ENCODE results near the gene SLC38A10.

SLC38A10 gene

DNA sequence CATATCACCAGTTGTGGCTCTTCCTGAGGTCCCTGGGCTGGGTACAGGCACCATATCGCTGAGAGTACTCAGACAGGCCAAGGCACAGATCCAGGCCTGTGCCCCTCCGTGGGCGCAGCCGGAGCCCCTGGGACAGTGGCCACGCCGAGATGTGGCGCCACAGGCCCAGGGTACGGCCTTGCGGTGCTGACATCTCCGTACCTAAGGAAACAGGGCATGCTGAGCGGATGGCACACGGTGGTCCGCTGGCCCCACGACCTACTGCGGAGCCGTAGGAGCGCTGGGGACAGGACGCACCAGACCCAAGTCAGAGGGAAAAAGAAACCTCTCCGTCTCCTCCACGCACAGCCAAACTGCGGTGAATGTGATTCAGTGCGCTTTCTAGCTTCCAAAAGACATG is 29.5 kb downstream of the SLC38A10 start:
- Mint-ChIP-seq H3K9me3 (no peaks in the 10 kb centered on the region), H3K27me3 (no peaks in the 10 kb centered on the region), H3K4me3 (no peak overlapping the region), H3K4me1 (ENCODE audit: low read depth) (peaks cover 3% of the 10 kb centered on the region), H3K27ac (no peak overlapping the region), H3K36me3 (ENCODE audit: low read depth) (peaks cover 31% of the 10 kb centered on the region)

DNA sequence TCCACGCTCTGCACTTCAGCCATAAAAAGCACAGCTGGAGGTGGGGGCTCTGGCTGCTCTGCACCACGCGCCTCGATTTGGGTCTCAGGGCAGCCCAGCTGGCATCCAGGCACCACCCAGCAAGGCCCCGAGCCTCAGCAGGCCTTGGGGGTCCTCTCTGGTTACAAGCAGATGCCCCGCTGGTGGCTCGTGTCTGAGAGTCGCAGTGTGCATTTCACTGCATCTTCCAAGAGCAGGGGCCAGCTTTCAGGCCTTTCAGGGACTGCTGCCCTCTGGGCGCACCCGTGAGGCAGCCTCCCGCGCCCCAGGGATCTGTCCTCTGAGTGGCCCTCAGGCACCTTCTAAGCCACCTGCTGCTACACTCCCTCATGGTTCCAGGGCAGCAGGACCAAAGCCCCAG is 30.5 kb downstream of the SLC38A10 start:
- H3K27me3 Mint-ChIP-seq: no peaks in the 10 kb centered on the region
- no peak overlapping the region for H3K4me3 Mint-ChIP-seq
- no peak overlapping the region for H3K27ac Mint-ChIP-seq
- H3K4me1 Mint-ChIP-seq (ENCODE audit: low read depth): peaks cover 3% of the 10 kb centered on the region
- H3K36me3 Mint-ChIP-seq (ENCODE audit: low read depth): peaks cover 31% of the 10 kb centered on the region
- H3K9me3 Mint-ChIP-seq: no peaks in the 10 kb centered on the region

DNA sequence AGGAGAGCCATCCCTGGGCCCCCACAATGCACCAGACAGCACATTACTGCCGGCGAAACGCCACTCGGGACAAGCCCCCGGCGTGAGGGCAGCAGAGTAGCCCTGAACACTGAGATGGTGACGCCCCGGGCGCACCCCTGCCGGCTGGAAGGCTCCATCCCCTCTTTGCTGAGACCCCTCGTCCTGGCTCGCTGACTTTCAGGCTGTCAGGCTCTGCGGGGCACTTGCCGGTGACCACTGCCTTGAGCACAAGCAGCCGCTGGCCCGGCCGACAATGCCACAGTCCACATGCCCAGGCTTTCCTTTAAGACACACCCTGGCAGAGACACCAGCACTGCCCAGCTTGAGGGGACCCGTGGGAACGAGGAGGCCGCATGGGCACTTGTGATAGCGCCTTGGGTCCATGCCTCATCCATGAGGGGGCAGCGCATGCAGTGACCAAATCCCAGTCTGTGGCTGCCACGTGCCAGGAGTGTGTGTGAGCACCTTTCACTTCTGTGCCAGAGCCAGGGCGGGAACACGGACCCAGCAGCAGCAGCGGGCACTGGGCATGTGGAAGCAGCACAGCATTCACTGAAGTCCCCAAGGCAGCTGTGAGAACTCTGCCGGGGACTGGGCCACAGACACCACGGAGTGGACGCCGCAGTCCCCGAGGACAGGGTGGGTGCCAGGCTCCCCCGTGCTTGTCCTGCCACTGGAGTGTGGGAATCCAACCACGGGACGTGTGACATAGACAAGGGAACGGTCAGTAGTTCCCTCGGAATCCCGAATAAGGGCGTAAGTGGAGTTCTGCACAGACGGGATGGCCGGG is 31.5 kb downstream of the SLC38A10 start:
- peaks cover 3% of the 10 kb centered on the region for H3K4me1 Mint-ChIP-seq (ENCODE audit: low read depth)
- no peak overlapping the region for H3K4me3 Mint-ChIP-seq
- H3K27me3 Mint-ChIP-seq: no peaks in the 10 kb centered on the region
- H3K27ac Mint-ChIP-seq: no peak overlapping the region
- H3K9me3 Mint-ChIP-seq: no peaks in the 10 kb centered on the region
- H3K36me3 Mint-ChIP-seq (ENCODE audit: low read depth): peaks cover 22% of the 10 kb centered on the region

DNA sequence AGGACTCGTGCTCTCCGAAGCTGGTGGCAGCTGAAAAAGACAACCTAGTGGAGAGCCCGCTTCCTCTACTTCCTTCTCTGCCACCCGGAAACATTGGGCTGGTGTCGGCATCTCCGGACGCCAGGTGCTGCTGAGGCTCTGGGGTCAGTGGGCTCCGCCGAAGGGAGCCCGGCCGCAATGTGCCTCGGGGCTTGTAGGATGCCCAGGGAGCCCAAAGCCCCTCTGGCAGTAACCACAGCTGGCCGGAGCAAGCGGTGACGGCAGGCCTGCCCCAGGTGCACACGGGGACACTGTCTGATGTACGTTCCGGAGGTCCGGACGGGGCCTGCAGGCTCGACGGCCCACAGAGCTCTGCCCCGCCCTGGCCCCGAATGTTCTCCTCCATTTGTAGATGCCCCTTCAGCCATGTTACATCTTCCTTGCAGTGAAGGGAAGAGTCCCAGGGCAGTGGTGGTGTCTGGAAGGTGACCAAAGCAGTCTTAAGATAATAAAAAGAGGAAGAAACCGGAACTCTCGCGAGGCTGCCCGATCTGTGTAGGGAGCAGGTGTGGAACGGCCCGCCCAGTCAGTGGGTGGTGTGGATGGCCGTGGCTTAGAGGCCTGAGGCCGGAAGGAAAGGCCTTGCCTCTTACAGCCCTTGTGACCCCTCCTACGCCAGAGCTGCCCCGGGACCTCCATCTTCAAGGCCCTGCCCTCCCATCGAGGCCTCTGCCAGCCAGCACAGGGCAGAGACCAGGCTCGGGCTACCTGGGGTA is 33.3 kb downstream of the SLC38A10 start:
- Mint-ChIP-seq H3K36me3 (ENCODE audit: low read depth) (peaks cover 15% of the 10 kb centered on the region), H3K27me3 (no peaks in the 10 kb centered on the region), H3K9me3 (no peaks in the 10 kb centered on the region), H3K4me1 (ENCODE audit: low read depth) (no peaks in the 10 kb centered on the region), H3K4me3 (no peak overlapping the region), H3K27ac (no peak overlapping the region)

DNA sequence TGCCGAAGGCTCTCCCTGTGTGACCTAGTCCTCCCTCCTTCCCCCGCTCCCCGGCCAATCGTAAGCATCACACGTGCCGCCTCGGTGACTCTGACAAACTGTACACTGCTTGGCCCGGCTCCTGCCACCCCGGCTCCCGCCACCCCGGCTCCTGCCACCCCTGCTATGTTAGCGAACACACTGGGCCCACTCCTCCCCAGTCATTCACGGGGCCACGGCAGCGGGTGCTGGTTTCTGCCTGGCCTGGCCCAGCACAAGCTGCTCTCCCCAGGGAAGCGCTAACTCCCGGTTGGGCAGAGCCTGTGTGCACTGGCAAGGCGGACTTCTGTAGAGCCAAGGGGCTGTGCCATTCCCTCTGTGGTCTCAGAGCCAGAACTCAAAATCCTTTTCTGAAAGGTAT is 34.0 kb downstream of the SLC38A10 start:
- H3K9me3 Mint-ChIP-seq: no peaks in the 10 kb centered on the region
- no peaks in the 10 kb centered on the region for H3K27me3 Mint-ChIP-seq
- no peak overlapping the region for H3K27ac Mint-ChIP-seq
- no peaks in the 10 kb centered on the region for H3K4me1 Mint-ChIP-seq (ENCODE audit: low read depth)
- H3K36me3 Mint-ChIP-seq (ENCODE audit: low read depth): peaks cover 15% of the 10 kb centered on the region
- no peak overlapping the region for H3K4me3 Mint-ChIP-seq

DNA sequence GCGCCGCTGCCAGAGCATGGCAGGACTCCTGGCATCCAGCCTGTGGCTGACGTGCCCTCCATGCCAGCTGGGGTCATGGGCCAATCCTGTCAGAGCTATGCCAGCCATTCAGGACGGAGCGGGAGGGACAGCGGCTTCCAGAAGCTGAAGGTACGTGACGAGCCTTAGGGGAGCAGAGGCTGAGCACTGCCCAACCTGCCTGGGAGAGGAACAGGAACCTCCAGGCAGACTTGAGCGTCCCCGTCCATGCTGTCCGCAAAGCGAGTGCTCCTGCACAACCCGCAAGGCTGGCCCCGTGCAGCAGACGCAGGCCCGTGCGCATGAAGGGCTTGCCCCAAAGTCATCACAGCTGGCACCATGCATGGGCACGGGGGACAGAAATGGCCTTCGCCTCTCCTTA is 34.5 kb downstream of the SLC38A10 start:
- Mint-ChIP-seq H3K4me3 (no peak overlapping the region), H3K36me3 (ENCODE audit: low read depth) (peaks cover 11% of the 10 kb centered on the region), H3K4me1 (ENCODE audit: low read depth) (no peaks in the 10 kb centered on the region), H3K9me3 (no peaks in the 10 kb centered on the region), H3K27ac (no peak overlapping the region), H3K27me3 (no peaks in the 10 kb centered on the region)

DNA sequence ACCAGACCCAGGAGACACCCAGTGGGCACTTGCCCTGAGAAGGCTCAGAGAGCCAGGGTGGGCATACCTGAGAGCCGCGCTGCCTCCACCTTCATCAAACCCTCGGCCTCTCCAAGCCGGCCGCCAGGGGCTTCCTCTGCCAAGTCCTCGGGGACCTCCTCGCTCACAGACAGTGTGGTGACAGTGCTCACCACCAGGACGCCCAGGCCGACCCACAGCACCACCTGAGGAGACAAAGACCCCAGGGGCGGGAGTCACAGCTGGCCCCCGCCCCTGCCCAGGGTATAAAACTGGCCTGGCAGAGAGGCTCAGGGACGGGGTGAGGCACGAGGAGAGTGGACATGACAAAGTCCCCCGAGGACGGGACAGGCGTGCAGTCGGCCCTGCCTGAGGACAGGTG is 34.9 kb downstream of the SLC38A10 start:
- Mint-ChIP-seq H3K4me3 (no peak overlapping the region), H3K36me3 (ENCODE audit: low read depth) (peaks cover 7% of the 10 kb centered on the region), H3K9me3 (no peaks in the 10 kb centered on the region), H3K4me1 (ENCODE audit: low read depth) (no peaks in the 10 kb centered on the region), H3K27me3 (no peaks in the 10 kb centered on the region), H3K27ac (no peak overlapping the region)

DNA sequence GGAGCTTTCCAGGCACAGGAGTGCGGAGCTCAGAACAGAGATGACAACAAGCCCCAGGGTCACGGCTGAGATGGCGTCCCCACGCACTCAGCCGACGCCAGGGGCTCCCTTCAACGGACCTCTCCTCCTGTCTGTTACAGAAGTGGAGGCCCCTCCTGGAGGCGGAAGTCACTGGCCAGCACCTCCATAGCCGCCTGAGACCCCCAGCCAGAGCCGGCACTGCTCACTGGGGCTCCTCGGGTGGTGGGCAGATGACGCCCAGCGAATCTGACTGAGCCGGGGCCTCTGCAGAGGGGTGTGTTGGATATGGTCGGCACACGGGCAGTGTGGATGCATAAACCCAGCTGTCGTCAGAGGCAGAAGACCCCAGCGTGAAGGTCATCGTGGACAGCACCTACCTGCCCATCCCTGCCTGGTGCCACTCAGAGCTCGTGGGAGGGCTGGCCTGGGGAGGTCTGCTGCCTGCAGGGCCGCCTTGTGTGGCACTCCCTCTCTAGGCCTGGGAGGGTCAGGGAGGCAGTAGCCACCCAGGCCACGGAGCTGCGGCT is 36.0 kb downstream of the SLC38A10 start:
- H3K9me3 Mint-ChIP-seq: no peaks in the 10 kb centered on the region
- H3K4me1 Mint-ChIP-seq (ENCODE audit: low read depth): no peaks in the 10 kb centered on the region
- peaks cover 7% of the 10 kb centered on the region for H3K36me3 Mint-ChIP-seq (ENCODE audit: low read depth)
- H3K27me3 Mint-ChIP-seq: no peaks in the 10 kb centered on the region
- H3K4me3 Mint-ChIP-seq: no peak overlapping the region
- H3K27ac Mint-ChIP-seq: no peak overlapping the region

DNA sequence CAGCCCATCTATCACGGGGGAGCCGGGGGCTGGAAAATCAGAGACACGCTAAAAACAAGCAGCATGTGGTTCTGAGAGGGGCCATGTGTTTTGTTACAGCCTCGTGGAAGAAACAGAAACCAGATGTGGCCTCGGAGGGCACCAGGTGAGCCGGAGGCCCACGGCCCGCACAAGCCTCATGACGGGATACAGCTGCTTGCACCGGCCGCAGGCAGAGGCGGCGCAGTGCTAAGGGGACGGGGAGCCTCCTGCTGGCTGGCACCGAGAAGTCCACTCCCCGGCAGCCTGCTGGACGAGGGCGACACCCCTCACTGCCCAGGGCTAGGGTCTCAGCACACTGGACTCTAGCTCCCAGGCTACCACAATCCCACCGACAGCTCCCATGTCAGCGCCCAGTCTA is 36.8 kb downstream of the SLC38A10 start:
- Mint-ChIP-seq H3K4me1 (ENCODE audit: low read depth) (peaks cover 1% of the 10 kb centered on the region), H3K27me3 (no peaks in the 10 kb centered on the region), H3K9me3 (no peaks in the 10 kb centered on the region), H3K27ac (no peak overlapping the region), H3K36me3 (ENCODE audit: low read depth) (peaks cover 8% of the 10 kb centered on the region), H3K4me3 (no peak overlapping the region)

DNA sequence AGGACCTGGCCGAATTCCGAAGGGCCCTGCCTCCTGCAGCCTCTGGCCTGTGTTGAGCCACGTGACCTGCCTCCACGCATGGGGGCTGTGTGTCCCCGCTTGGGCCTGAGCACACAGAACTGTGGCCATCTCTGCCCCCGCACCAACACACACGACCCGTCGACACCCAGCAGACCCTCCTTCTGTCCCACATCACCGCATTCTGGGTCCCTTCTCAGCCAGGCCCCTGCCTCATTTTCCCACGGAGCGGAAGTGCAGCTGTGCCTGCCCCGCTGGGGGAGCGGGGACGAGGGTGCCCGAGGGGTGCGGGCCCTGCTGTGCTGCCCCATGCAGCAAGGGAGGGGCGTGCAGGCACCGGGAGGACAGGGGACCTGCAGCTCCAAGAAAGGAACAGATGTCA is 37.6 kb downstream of the SLC38A10 start:
- peaks cover 4% of the 10 kb centered on the region for H3K4me1 Mint-ChIP-seq (ENCODE audit: low read depth)
- H3K36me3 Mint-ChIP-seq (ENCODE audit: low read depth): peaks cover 9% of the 10 kb centered on the region
- H3K4me3 Mint-ChIP-seq: no peak overlapping the region
- no peaks in the 10 kb centered on the region for H3K9me3 Mint-ChIP-seq
- no peak overlapping the region for H3K27ac Mint-ChIP-seq
- no peaks in the 10 kb centered on the region for H3K27me3 Mint-ChIP-seq

DNA sequence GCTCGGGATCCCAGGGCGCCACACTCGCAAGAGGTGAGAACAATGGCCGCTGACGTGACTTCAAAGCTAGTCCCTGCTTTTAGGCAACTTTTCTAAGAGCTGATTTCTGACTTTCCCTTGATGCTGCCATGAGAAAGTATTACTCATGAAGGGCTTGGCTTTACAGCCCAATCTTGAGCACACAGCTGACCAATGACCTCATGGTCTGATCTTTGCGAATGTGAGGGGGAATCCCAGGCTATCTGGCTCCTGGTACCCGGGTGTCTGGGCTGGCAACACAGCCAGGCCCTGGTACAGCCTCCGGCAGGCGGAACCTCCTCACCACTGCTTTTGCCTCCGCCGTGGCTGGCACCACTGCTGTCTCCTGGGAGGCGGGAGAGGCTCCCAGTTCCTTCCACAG is 38.5 kb downstream of the SLC38A10 start:
- H3K27me3 Mint-ChIP-seq: no peaks in the 10 kb centered on the region
- no peak overlapping the region for H3K4me3 Mint-ChIP-seq
- H3K27ac Mint-ChIP-seq: no peak overlapping the region
- no peaks in the 10 kb centered on the region for H3K9me3 Mint-ChIP-seq
- H3K4me1 Mint-ChIP-seq (ENCODE audit: low read depth): peaks cover 4% of the 10 kb centered on the region
- peaks cover 8% of the 10 kb centered on the region for H3K36me3 Mint-ChIP-seq (ENCODE audit: low read depth)

DNA sequence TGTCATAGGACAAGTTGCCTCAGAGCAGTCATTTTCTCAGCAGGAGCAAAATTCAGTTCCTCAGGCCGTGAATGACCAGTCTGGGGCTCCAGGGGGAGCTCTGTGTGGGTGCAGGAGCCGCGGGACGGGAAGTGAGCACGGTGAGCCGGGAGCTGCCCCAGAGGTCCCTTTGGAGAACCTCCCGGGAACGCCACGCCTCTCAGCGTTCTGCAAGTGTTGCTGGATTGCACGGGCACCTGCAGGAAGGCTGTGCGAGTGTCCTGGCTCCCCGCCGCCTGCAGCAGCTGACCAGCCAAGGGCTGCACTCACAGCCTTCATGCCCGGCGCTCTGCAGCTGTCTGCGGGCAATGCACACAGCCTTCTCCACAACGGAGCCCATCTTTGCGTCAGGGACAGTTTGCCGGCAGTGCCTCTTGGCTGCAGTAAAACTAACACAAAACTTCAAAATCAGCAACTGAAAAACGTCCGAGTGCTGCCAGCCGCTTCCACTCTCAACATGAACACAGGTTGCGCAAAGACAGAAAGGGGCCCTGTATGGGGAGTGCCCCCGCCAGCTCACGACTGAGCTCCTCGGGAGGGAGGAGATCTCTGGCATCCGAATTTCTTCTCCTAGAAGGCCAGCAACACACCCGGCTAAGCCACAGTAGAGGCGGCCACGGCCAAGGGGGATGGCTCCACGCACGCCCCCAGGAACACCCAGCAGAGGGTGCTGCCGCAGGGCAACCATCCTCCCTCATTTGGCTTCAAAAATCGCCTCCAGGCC is 40.0 kb downstream of the SLC38A10 start:
- Mint-ChIP-seq H3K27me3 (no peaks in the 10 kb centered on the region), H3K9me3 (no peaks in the 10 kb centered on the region), H3K27ac (no peak overlapping the region), H3K4me3 (no peak overlapping the region), H3K36me3 (ENCODE audit: low read depth) (peaks cover 8% of the 10 kb centered on the region), H3K4me1 (ENCODE audit: low read depth) (peaks cover 4% of the 10 kb centered on the region)

DNA sequence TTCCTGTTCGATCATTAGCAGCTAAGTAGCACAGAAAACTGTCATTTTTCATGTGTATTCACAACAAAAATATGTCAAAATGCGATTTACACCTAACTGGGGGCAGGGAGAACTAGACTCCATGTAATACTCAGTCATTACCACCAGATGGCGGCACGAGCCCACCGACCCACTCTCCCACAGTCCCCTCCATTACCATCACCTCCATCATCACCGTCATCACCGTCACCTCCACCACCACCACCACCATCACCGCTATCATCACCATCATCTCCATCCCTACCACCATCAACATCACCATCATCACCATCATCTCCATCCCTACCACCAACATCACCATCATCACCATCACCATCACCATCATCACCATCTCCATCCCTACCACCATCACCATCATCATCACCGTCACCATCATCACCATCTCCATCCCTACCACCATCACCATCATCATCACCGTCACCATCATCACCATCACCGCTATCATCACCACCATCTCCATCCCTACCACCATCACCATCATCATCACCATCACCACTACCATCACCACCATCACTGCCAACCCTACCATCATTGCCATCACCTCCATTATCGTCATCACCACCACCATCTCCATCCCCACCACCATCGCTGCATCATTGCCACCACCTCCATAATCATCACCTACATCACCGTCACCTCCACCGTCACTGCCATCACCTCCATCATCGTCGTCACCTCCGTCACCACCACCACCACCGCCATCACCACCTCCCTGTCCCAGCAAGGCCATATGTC is 41.6 kb downstream of the SLC38A10 start:
- Mint-ChIP-seq H3K9me3 (no peaks in the 10 kb centered on the region), H3K27ac (no peak overlapping the region), H3K4me3 (no peak overlapping the region), H3K27me3 (no peaks in the 10 kb centered on the region), H3K36me3 (ENCODE audit: low read depth) (peaks cover 12% of the 10 kb centered on the region), H3K4me1 (ENCODE audit: low read depth) (peaks cover 4% of the 10 kb centered on the region)

DNA sequence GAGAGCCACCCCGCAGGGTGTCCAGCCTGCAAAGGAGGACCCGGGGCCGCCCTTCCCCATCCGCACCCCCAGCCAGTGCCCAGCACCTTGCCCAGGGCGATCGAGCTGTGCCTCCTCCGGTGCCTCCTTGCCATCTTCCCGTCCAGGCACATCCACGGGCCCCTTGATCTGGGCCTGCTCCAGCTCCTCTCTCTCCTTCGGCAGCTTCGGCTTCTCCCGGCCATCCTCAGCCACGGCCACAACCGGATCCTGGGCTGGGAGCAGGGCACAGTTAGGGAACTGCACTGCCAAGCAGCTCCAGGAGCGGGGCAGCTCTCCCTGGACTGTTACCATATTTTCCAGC is 42.1 kb downstream of the SLC38A10 start:
- Mint-ChIP-seq H3K9me3 (no peaks in the 10 kb centered on the region), H3K36me3 (ENCODE audit: low read depth) (peaks cover 12% of the 10 kb centered on the region), H3K27me3 (no peaks in the 10 kb centered on the region), H3K27ac (no peak overlapping the region), H3K4me1 (ENCODE audit: low read depth) (peaks cover 4% of the 10 kb centered on the region), H3K4me3 (no peak overlapping the region)
